Gastrocnemius medialis (tissue), 4 donors: ENCODE data around the gene HOTAIR.

Experiments
- POLR2A ChIP-seq, 2 donors: fragments of 450-650 bp; IDR thresholded peaks; one replicate each; pipeline ENCODE4 v1.6.1; 2017; ENCODE audit warnings: antibody characterized with exemption in 2 of 2, mild to moderate bottlenecking in 2 of 2, moderate library complexity in 2 of 2
- TF ChIP-seq, protein P1 (sequence below), 5 experiments: fragments of 450-650 bp in 3 of 5; fragments of 200-600 bp in 2 of 5; sonication (generic) in 2 of 5; IDR thresholded peaks in 4 of 5; conservative IDR thresholded peaks in 1 of 5; 1 replicate in 4 of 5; 2 replicates in 1 of 5; pipeline ENCODE4 v1.5.1; 2016 to 2019; ENCODE audit warnings: antibody characterized with exemption in 5 of 5, mild to moderate bottlenecking in 3 of 5, moderate library complexity in 3 of 5

DNA sequence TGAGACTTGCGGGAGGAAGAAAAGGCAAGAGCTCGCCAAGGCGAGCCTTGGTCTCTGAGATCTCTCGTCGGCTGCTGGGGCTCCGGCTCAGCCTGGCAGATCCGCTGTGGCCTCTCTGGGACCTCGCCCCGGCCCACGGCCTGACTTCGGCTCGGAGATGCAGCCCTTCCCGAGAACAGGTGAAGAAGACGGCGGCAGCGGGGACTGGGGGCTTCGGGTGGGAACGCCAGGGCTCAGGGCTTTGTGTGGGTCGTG, 19.2 kb upstream of the HOTAIR start:
- TF ChIP-seq, protein P1, sequence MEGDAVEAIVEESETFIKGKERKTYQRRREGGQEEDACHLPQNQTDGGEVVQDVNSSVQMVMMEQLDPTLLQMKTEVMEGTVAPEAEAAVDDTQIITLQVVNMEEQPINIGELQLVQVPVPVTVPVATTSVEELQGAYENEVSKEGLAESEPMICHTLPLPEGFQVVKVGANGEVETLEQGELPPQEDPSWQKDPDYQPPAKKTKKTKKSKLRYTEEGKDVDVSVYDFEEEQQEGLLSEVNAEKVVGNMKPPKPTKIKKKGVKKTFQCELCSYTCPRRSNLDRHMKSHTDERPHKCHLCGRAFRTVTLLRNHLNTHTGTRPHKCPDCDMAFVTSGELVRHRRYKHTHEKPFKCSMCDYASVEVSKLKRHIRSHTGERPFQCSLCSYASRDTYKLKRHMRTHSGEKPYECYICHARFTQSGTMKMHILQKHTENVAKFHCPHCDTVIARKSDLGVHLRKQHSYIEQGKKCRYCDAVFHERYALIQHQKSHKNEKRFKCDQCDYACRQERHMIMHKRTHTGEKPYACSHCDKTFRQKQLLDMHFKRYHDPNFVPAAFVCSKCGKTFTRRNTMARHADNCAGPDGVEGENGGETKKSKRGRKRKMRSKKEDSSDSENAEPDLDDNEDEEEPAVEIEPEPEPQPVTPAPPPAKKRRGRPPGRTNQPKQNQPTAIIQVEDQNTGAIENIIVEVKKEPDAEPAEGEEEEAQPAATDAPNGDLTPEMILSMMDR (IDR thresholded peaks at IDR 0.05 in 4 of 5, conservative IDR thresholded peaks at IDR 0.05 in 1 of 5), result no peak
- no peak for TF ChIP-seq POLR2A (IDR thresholded peaks at IDR 0.05)
